H1 (cell line): ENCODE results near the gene ABCB10. TPM values are rescaled to one million over a fixed set of nuclear protein-coding genes. Genes with fewer than 3 reads are reported as not detected.

Experiments
- CTCF ChIA-PET: fragments of 300-600 bp; sonication (Branson Sonifier 250); formaldehyde crosslinking; loops from one replicate; lab custom pipeline; 2021; ENCODE audit not compliant: partially characterized antibody; lab: Charles Lee
- POLR2A ChIA-PET: fragments of 300-600 bp; sonication (Branson Sonifier 250); formaldehyde crosslinking; loops from one replicate; lab custom pipeline; 2021; ENCODE audit warnings: inconsistent platforms; ENCODE audit not compliant: partially characterized antibody; lab: Charles Lee
- DNase-seq, 2 experiments: peaks; one replicate each; pipeline versions ENCODE4 v3.0.0 to v3.0.0-alpha.2; 2010 to 2022; ENCODE audit warnings: low spot score in 2 of 2, low read depth in 1 of 2, mixed read lengths in 1 of 2
- FAIRE-seq: peaks from 2 replicates; lab custom pipeline; 2011; peaks lifted over from hg19 to GRCh38; lab: Jason Lieb, UNC
- H2AFZ ChIP-seq: 2 replicates; pipeline ENCODE4 v1.8.1; 2012; ENCODE audit warnings: low read length, inconsistent platforms
- H2AK5ac ChIP-seq: 2 replicates; pipeline ENCODE4 v1.6.1; 2013; ENCODE audit warnings: low read depth, low read length
- H2BK120ac ChIP-seq: replicated peaks from 2 replicates; pipeline ENCODE3; 2013; ENCODE audit warnings: low read depth, low read length, inconsistent platforms
- H2BK12ac ChIP-seq: 2 replicates; pipeline ENCODE4 v1.6.1; 2013; ENCODE audit warnings: low read depth, low read length
- H2BK15ac ChIP-seq: 2 replicates; pipeline ENCODE4 v1.6.1; 2013; ENCODE audit warnings: low read length
- H2BK20ac ChIP-seq: 2 replicates; pipeline ENCODE4 v1.6.1; 2013; ENCODE audit warnings: low read length
- H2BK5ac ChIP-seq: 2 replicates; pipeline ENCODE4 v1.6.1; 2013; ENCODE audit warnings: low read depth, low read length
- H3K14ac ChIP-seq: 2 replicates; pipeline ENCODE4 v1.6.1; 2013; ENCODE audit warnings: inconsistent platforms; ENCODE audit not compliant: insufficient read length
- H3K18ac ChIP-seq: 2 replicates; pipeline ENCODE4 v1.6.1; 2013; ENCODE audit warnings: low read length; ENCODE audit errors: extremely low read depth
- H3K23ac ChIP-seq: 2 replicates; pipeline ENCODE4 v1.6.1; 2013; ENCODE audit warnings: inconsistent platforms; ENCODE audit not compliant: insufficient read length
- H3K23me2 ChIP-seq: 2 replicates; pipeline ENCODE4 v1.6.1; 2013; ENCODE audit warnings: low read depth, low read length
- H3K27ac ChIP-seq: 2 replicates; pipeline ENCODE4 v1.6.1; 2011; ENCODE audit warnings: low read depth, low read length, inconsistent platforms
- H3K27me3 ChIP-seq, 4 experiments: replicated peaks in 1 of 4; 1 replicate in 1 of 4; 2 replicates in 3 of 4; pipeline versions ENCODE4 v1.6.1 to v1.8.1; 2011 to 2013; ENCODE audit warnings: low read length in 3 of 4, mild to moderate bottlenecking in 3 of 4, inconsistent platforms in 2 of 4, mixed read lengths in 2 of 4, moderate library complexity in 1 of 4; ENCODE audit not compliant: control insufficient read depth in 3 of 4, insufficient read depth in 3 of 4; ENCODE audit errors: extremely low read depth in 1 of 4
- H3K36me3 ChIP-seq, 4 experiments: 2 replicates each; pipeline versions ENCODE4 v1.6.1 to v1.8.1; 2011 to 2013; ENCODE audit warnings: mild to moderate bottlenecking in 4 of 4, low read length in 3 of 4, moderate library complexity in 2 of 4, control low read depth in 1 of 4, inconsistent platforms in 1 of 4; ENCODE audit not compliant: insufficient read depth in 4 of 4, control insufficient read depth in 2 of 4
- H3K4ac ChIP-seq: replicated peaks from 2 replicates; pipeline ENCODE3; 2013; ENCODE audit warnings: low read length, low read depth, mixed read lengths, inconsistent platforms; ENCODE audit not compliant: insufficient read length
- H3K4me1 ChIP-seq, 4 experiments: replicated peaks in 1 of 4; 1 replicate in 1 of 4; 2 replicates in 3 of 4; pipeline versions ENCODE4 v1.6.1 to v1.8.1; 2011 to 2013; ENCODE audit warnings: low read length in 3 of 4, inconsistent platforms in 2 of 4, mixed read lengths in 1 of 4; ENCODE audit not compliant: insufficient read depth in 4 of 4, control insufficient read depth in 3 of 4
- H3K4me2 ChIP-seq, 2 experiments: 2 replicates each; pipeline versions ENCODE4 v1.6.1 to v1.8.1; 2011 to 2013; ENCODE audit warnings: low read depth in 2 of 2, low read length in 2 of 2, control low read depth in 1 of 2, inconsistent platforms in 1 of 2, mild to moderate bottlenecking in 1 of 2; ENCODE audit not compliant: insufficient read depth in 1 of 2
- H3K4me3 ChIP-seq, 4 experiments: fragments of 200-600, 300-600 bp in 1 of 4; sonication (generic), shearing (Covaris generic), sonication (Bioruptor Twin) in 1 of 4; 2 replicates each; pipeline versions ENCODE4 v1.5.1 to v1.8.1; 2011 to 2016; ENCODE audit warnings: low read length in 4 of 4, low read depth in 3 of 4, control low read depth in 2 of 4, inconsistent platforms in 2 of 4, mild to moderate bottlenecking in 2 of 4, mixed read lengths in 1 of 4, moderate library complexity in 1 of 4; ENCODE audit not compliant: insufficient read depth in 2 of 4; ENCODE audit errors: extremely low read depth in 1 of 4
- H3K56ac ChIP-seq: replicated peaks from 2 replicates; pipeline ENCODE3; 2013; ENCODE audit warnings: low read depth, mild to moderate bottlenecking, mixed read lengths, low read length, inconsistent platforms; ENCODE audit not compliant: insufficient read length
- H3K79me1 ChIP-seq: 2 replicates; pipeline ENCODE4 v1.6.1; 2013; ENCODE audit warnings: low read depth, low read length, control low read depth
- H3K79me2 ChIP-seq, 2 experiments: 2 replicates each; pipeline versions ENCODE4 v1.6.1 to v1.8.1; 2012 to 2013; ENCODE audit warnings: low read length in 2 of 2, mild to moderate bottlenecking in 2 of 2, inconsistent platforms in 1 of 2; ENCODE audit not compliant: insufficient read depth in 2 of 2, control insufficient read depth in 1 of 2
- H3K9ac ChIP-seq, 4 experiments: replicated peaks in 1 of 4; 1 replicate in 1 of 4; 2 replicates in 3 of 4; pipeline versions ENCODE4 v1.6.1 to v1.8.1; 2011 to 2013; ENCODE audit warnings: low read depth in 3 of 4, low read length in 3 of 4, control low read depth in 2 of 4, mild to moderate bottlenecking in 2 of 4, moderate library complexity in 2 of 4, inconsistent platforms in 1 of 4; ENCODE audit errors: extremely low read depth in 1 of 4
- H3K9me3 ChIP-seq, 2 experiments: 2 replicates each; pipeline versions ENCODE4 v1.6.1 to v1.8.1; 2012 to 2013; ENCODE audit warnings: mild to moderate bottlenecking in 2 of 2, moderate library complexity in 2 of 2, control low read depth in 1 of 2, inconsistent platforms in 1 of 2, low read depth in 1 of 2, low read length in 1 of 2, mixed read lengths in 1 of 2; ENCODE audit not compliant: insufficient read depth in 2 of 2
- H4K20me1 ChIP-seq, 2 experiments: replicated peaks in 1 of 2; 2 replicates each; pipeline versions ENCODE3 to v1.8.1; 2011 to 2013; ENCODE audit warnings: inconsistent platforms in 2 of 2, low read length in 2 of 2, mild to moderate bottlenecking in 1 of 2; ENCODE audit not compliant: insufficient read depth in 2 of 2, control insufficient read depth in 1 of 2
- H4K5ac ChIP-seq: 2 replicates; pipeline ENCODE4 v1.6.1; 2013; ENCODE audit warnings: low read length, low read depth, mixed read lengths, inconsistent platforms; ENCODE audit not compliant: insufficient read length
- H4K8ac ChIP-seq: 2 replicates; pipeline ENCODE4 v1.8.0; 2013; ENCODE audit warnings: mild to moderate bottlenecking, moderate library complexity, low read length, inconsistent platforms; ENCODE audit not compliant: insufficient read depth; ENCODE audit errors: extremely low read depth
- H4K91ac ChIP-seq: replicated peaks from 2 replicates; pipeline ENCODE3; 2013; ENCODE audit warnings: low read length, mixed read lengths, inconsistent platforms; ENCODE audit not compliant: insufficient read length
- ASH2L ChIP-seq: fragments of 200-600, 300-600 bp; sonication (generic); IDR thresholded peaks from one replicate; pipeline ENCODE4 v1.7.1; 2017; ENCODE audit warnings: low read length
- ATF2 ChIP-seq: IDR thresholded peaks from 2 replicates; pipeline ENCODE4 v1.6.1; 2012; ENCODE audit warnings: low read length, inconsistent platforms
- BRCA1 ChIP-seq: IDR thresholded peaks from 2 replicates; pipeline ENCODE4 v1.6.1; 2012; ENCODE audit warnings: low read depth, low read length, improper control_type of control experiment
- EZH2 ChIP-seq: fragments of 200-600 bp; sonication (generic); IDR thresholded peaks from 2 replicates; pipeline ENCODE4 v1.7.1; 2012; ENCODE audit warnings: low read depth, mild to moderate bottlenecking, moderate library complexity, low read length, inconsistent platforms; ENCODE audit not compliant: severe bottlenecking
- GTF2F1 ChIP-seq: IDR thresholded peaks from 2 replicates; pipeline ENCODE4 v1.6.1; 2012; ENCODE audit warnings: low read depth, low read length, improper control_type of control experiment, borderline replicate concordance
- JUN ChIP-seq: IDR thresholded peaks from 2 replicates; pipeline ENCODE4 v1.6.1; 2011; ENCODE audit warnings: low read depth, mild to moderate bottlenecking, improper control_type of control experiment, low read length
- RBBP5 ChIP-seq: IDR thresholded peaks from 2 replicates; pipeline ENCODE4 v1.7.1; 2012; ENCODE audit warnings: low read depth, mild to moderate bottlenecking, inconsistent platforms, low read length, moderate library complexity, borderline replicate concordance
- SUZ12 ChIP-seq: fragments of 200-600 bp; sonication (generic); IDR thresholded peaks from 2 replicates; pipeline ENCODE4 v1.6.1; 2012; ENCODE audit warnings: mild to moderate bottlenecking, inconsistent platforms, low read length, moderate library complexity, mixed read lengths
- WGBS, 2 experiments: shearing (Covaris generic) in 1 of 2; methylation state at CpG; one replicate each; pipeline versions ENCODE4 v1.1.6 to v1.1.7; 2013 to 2015; ENCODE audit warnings: low lambda C conversion rate in 2 of 2, mixed read lengths in 2 of 2, inconsistent platforms in 1 of 2, low coverage in 1 of 2, missing lambda C conversion rate in 1 of 2; ENCODE audit not compliant: insufficient replicate concordance in 2 of 2, insufficient coverage in 1 of 2, insufficient read length in 1 of 2; ENCODE audit errors: extremely low coverage in 1 of 2, missing lambda C conversion rate in 1 of 2; 5-methylcytosine and 5-hydroxymethylcytosine counted together
- polyA plus RNA-seq, 7 experiments: library from polyadenylated mRNA; depleted of rRNA in 3 of 7; stranded (reverse) in 5 of 7; unstranded in 2 of 7; fragments of >200 nt in 5 of 7; fragments of 200-250 nt in 2 of 7; gene quantifications; 1 replicate in 5 of 7; 2 replicates in 1 of 7; 4 replicates in 1 of 7; pipeline versions ENCODE4 v1.2.1 to v1.2.3, GENCODE V29; 2011 to 2013; ENCODE audit warnings: missing spikeins in 2 of 7, mixed read lengths in 2 of 7
- total RNA-seq: library from RNA; stranded (reverse); fragmentation: NEBNext Ultra II Directional; extraction: Animal tissue kit (Norgen Biotek cat#: 25700); gene quantifications from 2 replicates; pipeline ENCODE4 v1.2.1, GENCODE V29; 2021

ABCB10 gene
- total and polyA plus RNA-seq, 2 of the 8 experiments (the other 6 are each of a cell fraction or from before 2014, with no cell fraction given) = 3.6 to 11.9 TPM

- CTCF ChIA-PET = interaction anchor here (0.6 to 6.6 kb wide), 4 partner anchors 10 to 227 kb away, joined by 3 to 69 read pairs (median 3); no protein-coding TSS in a partner anchor
- no peak overlapping the region for H4K5ac ChIP-seq
- no peak overlapping the region for H4K8ac ChIP-seq
- H3K23ac ChIP-seq = no peak overlapping the region
- H3K27ac ChIP-seq = no peak overlapping the region
- H2AFZ ChIP-seq = no peak overlapping the region
- H2BK5ac ChIP-seq = no peak overlapping the region
- no peaks in the 10 kb centered on the region for H3K79me1 ChIP-seq
- no peak overlapping the region for H3K9ac ChIP-seq
- DNase-seq (no peak), FAIRE-seq (no peak)
- no peak overlapping the region for H2BK12ac ChIP-seq
- H3K4me2 ChIP-seq = no peak overlapping the region
- H4K91ac ChIP-seq = no peak overlapping the region
- H4K20me1 ChIP-seq = no peaks in the 10 kb centered on the region
- H3K23me2 ChIP-seq = no peaks in the 10 kb centered on the region
- no peak overlapping the region for H3K14ac ChIP-seq
- no peak overlapping the region for H3K4me3 ChIP-seq
- no peak overlapping the region for H2BK120ac ChIP-seq
- POLR2A ChIA-PET = interaction anchor here (2.0 kb wide), 1 partner anchor 29 kb away, joined by 6 read pairs; the partner anchor contains the start of gene NUP133
- H3K36me3 ChIP-seq = peaks cover 3 to 57% (median 22%) of the 10 kb centered on the region in 4 experiments; a peak in 6 of 8 replicates
- no peak overlapping the region for H2BK20ac ChIP-seq
- no peak overlapping the region for H2AK5ac ChIP-seq
- H3K4ac ChIP-seq = no peak overlapping the region
- no peak overlapping the region for H2BK15ac ChIP-seq
- WGBS, 2 experiments = 94% methylated on average over 1 of the region's 1 CpG; no CpG with 5 or more reads in 1 of the 2 experiments
- no peaks in the 10 kb centered on the region for H3K27me3 ChIP-seq
- no peaks in the 10 kb centered on the region for H3K79me2 ChIP-seq
- H3K18ac ChIP-seq = no peak overlapping the region
- no peaks in the 10 kb centered on the region for H3K9me3 ChIP-seq
- H3K4me1 ChIP-seq = no peaks in the 10 kb centered on the region
- no peak for TF ChIP-seq SUZ12
- no peak for TF ChIP-seq ASH2L
- no peak for TF ChIP-seq EZH2
- TF ChIP-seq GTF2F1 = no peak
- TF ChIP-seq JUN = no peak
- TF ChIP-seq ATF2 = no peak
- TF ChIP-seq BRCA1 = no peak
- TF ChIP-seq RBBP5 = no peak
- no peak overlapping the region for H3K56ac ChIP-seq
These were observed 79.7 kb downstream of the ABCB10 start for GRCh38 chr1:229478852-229479251.
